GM12874 (cell line): ENCODE measurements around the gene MCM8.

Experiments
- TF ChIP-seq, protein P1 (sequence below): IDR thresholded peaks from 2 replicates; pipeline ENCODE4 v1.5.1; 2011; ENCODE audit warnings: low read depth, mild to moderate bottlenecking, control low read depth, low read length, moderate library complexity; ENCODE audit not compliant: insufficient read depth

The MCM8 gene

DNA sequence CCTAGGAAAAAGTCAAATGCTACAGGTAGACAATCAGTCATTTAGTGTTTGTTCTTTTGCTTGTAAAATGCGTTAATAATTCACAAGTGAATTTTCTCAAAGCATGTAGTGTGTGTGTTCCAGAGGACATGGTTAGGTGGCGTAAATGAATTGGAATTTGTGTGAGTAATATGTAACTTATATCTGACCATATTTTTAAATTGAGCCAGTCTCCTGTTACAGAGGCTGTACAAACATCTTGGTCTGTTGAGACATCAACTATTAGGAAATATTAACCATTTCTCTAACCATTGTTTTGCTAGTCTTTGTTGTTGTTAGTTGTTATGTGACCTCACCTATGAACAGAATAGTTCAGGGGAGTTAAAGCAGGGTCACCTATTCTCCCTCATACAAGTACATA is 22.7 kb downstream of the MCM8 start:
- TF ChIP-seq, protein P1, sequence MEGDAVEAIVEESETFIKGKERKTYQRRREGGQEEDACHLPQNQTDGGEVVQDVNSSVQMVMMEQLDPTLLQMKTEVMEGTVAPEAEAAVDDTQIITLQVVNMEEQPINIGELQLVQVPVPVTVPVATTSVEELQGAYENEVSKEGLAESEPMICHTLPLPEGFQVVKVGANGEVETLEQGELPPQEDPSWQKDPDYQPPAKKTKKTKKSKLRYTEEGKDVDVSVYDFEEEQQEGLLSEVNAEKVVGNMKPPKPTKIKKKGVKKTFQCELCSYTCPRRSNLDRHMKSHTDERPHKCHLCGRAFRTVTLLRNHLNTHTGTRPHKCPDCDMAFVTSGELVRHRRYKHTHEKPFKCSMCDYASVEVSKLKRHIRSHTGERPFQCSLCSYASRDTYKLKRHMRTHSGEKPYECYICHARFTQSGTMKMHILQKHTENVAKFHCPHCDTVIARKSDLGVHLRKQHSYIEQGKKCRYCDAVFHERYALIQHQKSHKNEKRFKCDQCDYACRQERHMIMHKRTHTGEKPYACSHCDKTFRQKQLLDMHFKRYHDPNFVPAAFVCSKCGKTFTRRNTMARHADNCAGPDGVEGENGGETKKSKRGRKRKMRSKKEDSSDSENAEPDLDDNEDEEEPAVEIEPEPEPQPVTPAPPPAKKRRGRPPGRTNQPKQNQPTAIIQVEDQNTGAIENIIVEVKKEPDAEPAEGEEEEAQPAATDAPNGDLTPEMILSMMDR, result no peak

DNA sequence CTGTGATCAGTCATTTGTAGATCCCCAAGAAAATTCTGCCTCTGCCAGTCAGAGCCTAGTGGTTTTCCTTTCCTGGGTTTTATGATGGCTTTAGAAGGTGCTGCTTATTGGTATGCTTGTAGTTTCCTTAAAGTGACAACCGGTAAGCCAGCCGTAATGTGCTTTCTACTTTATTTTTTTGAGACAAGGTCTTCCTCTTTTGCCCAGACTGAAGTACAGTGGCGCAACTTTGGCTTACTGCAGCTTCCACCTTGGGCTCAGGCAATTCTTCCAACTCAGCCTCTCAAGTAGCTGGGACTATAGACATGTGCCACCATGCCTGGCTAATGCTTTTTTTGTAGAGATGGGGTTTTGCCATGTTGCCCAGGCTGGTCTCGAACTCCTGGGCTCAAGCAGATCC is 23.5 kb downstream of the MCM8 start:
- TF ChIP-seq, protein P1, result no peak

DNA sequence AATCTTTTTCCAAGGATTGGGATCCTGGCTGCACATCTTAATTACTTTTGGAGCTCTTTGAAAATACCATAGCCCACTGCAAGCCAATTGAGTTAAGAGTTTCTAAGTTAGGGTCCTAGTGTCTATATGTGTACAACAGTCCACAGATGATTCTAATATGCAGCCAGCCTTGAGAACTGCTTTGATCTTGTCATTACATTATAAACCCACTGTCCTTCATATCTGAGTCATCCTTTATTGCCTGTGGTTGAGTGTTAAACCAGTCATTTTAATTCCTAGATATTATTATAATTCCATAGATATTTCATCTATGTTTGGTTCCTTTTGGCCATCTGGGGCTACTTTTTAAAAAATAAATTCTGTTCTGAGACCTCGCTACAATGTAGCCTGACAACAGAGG is 24.1 kb downstream of the MCM8 start:
- TF ChIP-seq, protein P1, result no peak

DNA sequence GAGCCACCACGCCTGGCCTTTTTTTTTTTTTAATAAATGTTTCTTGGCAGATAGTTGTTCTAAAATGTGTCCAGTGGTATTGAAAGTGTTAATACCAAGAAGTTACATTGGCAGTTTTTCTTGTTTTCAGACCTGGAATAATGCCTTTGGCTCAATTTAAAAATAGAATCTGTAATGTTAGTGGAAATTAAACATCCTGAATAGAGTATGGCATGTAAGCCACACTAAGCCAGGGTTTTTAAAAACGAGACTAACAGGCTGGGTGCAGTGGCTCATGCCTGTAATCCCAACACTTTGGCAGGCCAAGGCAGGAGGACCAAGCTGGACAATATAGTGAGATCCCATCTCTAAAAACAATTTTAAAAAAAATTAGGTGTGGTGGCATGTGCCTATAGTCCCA is 25.3 kb downstream of the MCM8 start:
- TF ChIP-seq, protein P1, result no peak

DNA sequence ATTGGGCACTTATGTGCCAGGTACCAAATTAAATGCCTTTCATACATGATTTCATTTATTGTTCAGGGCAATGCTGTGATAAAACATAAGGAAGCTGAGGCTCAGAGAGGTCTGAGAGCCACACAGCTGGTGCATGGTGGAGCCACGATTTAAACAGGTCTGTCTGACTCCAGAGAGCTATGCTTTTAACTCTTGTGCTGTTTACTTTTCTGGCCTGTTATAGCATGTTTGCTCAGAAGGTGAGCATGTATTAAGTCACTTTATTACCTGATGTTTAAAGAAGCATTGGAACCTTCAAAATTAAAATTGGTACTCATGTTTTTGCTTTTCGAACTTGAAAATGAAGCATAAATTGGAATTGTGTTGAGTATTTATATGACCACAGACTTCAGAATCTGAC is 26.8 kb downstream of the MCM8 start:
- TF ChIP-seq, protein P1, result no peak

DNA sequence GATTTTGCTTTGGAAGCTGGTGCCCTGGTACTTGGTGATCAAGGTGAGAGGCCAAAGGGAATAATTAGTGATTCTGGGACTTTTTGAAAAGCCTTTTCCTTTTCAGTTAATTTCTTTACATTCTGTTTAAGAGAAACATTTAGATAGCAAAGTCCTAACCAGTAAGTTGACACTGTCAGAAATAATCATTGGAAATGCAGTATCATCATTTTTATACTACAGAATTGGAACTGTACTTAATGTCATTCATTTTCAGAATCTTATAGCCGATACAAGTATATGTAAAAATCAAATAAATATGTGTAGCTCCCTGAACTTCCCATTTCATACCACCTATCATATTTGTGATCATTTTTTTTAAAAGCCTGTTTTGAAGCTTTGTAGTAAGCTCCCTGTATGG is 27.5 kb downstream of the MCM8 start:
- TF ChIP-seq, protein P1, result no peak

DNA sequence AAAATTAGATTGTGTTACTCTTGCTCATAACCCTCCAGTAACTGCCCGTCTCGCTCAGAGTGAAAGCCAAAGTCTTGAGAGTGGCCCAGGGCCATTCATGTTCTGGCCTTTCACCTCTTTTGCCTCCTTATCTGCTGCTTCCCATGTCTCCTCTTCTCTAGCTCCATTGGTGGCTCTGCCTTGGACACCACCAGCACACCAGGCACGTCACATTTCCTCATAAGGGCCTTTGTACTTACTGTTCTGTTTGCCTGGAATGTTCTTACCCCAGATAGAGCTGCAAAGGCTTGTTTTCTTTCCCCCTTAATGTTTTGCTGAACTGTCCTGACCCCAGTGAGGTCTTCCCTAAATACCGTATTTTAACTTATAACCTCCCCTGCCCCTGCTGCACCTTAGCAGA is 29.3 kb downstream of the MCM8 start:
- TF ChIP-seq, protein P1, result no peak

DNA sequence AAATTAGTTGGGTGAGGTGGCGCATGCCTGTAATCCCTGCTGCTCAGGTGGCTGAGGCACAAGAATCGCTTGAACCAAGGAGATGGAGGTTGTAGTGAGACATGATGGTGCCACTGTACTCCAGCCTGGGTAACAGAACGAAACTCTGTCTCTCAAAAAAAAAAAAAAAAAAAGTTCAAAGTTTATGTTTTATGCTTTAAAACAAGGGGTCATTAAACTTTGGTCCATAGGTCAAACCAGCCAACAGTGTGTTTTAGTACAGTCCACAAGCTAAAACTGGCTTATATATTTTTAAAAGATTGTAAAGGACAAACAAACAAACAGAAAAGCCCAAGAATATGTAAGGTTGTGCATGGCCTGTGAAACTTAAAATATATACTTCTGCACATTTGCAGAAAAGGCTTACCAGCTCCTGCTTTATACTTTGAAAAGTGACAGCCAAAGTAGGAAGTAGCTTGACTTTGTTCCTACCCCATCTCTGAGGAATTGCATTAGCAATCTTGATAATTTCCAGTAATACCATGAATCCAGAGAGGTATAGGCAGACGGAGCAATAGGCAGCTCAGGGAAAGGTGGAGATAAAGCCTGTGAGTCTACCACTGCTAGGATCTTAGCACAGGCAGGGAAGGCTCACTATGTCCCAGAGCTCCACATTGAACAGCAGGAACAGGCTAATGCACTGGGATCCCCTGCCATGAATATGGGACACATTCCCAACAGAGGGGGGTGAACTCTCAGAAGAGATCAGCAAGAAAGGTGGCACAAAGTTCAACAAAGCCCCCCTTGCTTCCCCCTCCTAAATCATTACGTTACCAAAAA is 30.5 kb downstream of the MCM8 start:
- TF ChIP-seq, protein P1, result no peak
